Cerebellar nuclear complex (tissue), 1 donor: ENCODE data around the gene ITSN1.
"Not testable (repeated sequence)": the region's sequence is repeated elsewhere in the genome, so short reads cannot be mapped to it uniquely, and the experiment has no call there.

ENCODE experiments used
- DNase-seq, 2 experiments: peaks; one replicate each; lab custom pipeline; 2025; lab: John Stamatoyannopoulos, UW

The ITSN1 gene

GRCh38 chr21:33651965-33652680 is 9.8 kb downstream of the ITSN1 start:
- DNase-seq, result no peak

- no peak for DNase-seq
These were observed 12.1 kb downstream of the ITSN1 start for GRCh38 chr21:33654412-33654811.

- DNase-seq, result no peak
These were observed 13.4 kb downstream of the ITSN1 start for GRCh38 chr21:33655588-33656221.

- DNase-seq, result no peak
These were observed 15.0 kb downstream of the ITSN1 start for GRCh38 chr21:33657124-33657820.

- DNase-seq, result no peak
These were observed 16.7 kb downstream of the ITSN1 start for GRCh38 chr21:33658919-33659567.

GRCh38 chr21:33659568-33659949 is 17.3 kb downstream of the ITSN1 start:
- DNase-seq, result no peak

- DNase-seq, result no peak
These were observed 18.1 kb downstream of the ITSN1 start for GRCh38 chr21:33660406-33660805.

- DNase-seq, result no peak
These were observed 18.8 kb downstream of the ITSN1 start for GRCh38 chr21:33661146-33661545.

- DNase-seq, result no peak
These were observed 19.7 kb downstream of the ITSN1 start for GRCh38 chr21:33662046-33662445.

GRCh38 chr21:33663241-33663640 is 20.9 kb downstream of the ITSN1 start:
- no peak for DNase-seq

GRCh38 chr21:33664135-33664534 is 21.8 kb downstream of the ITSN1 start:
- DNase-seq, result no peak

GRCh38 chr21:33666153-33666552 is 23.9 kb downstream of the ITSN1 start:
- DNase-seq, result no peak

GRCh38 chr21:33667636-33668035 is 25.3 kb downstream of the ITSN1 start:
- DNase-seq, result no peak

- DNase-seq, result no peak
These were observed 25.9 kb downstream of the ITSN1 start for GRCh38 chr21:33668180-33668579.

- no peak for DNase-seq
These were observed 26.3 kb downstream of the ITSN1 start for GRCh38 chr21:33668620-33669019.

- no peak for DNase-seq
These were observed 28.0 kb downstream of the ITSN1 start for GRCh38 chr21:33670076-33670978.

- no peak for DNase-seq
These were observed 31.2 kb downstream of the ITSN1 start for GRCh38 chr21:33673473-33673872.

GRCh38 chr21:33674226-33674625 is 31.9 kb downstream of the ITSN1 start:
- DNase-seq, result no peak

- DNase-seq, result not testable (repeated sequence)
These were observed 34.4 kb downstream of the ITSN1 start for GRCh38 chr21:33676666-33677065.

GRCh38 chr21:33677450-33677849 is 35.1 kb downstream of the ITSN1 start:
- no peak for DNase-seq

- no peak for DNase-seq
These were observed 38.6 kb downstream of the ITSN1 start for GRCh38 chr21:33680870-33681269.
